ENCODE results near the gene LZTFL1. TPM values are rescaled to one million over a fixed set of nuclear protein-coding genes. Genes with fewer than 3 reads are reported as not detected.

LZTFL1 gene
- polyA plus RNA-seq, 1 experiment = 32.4 TPM

DNA sequence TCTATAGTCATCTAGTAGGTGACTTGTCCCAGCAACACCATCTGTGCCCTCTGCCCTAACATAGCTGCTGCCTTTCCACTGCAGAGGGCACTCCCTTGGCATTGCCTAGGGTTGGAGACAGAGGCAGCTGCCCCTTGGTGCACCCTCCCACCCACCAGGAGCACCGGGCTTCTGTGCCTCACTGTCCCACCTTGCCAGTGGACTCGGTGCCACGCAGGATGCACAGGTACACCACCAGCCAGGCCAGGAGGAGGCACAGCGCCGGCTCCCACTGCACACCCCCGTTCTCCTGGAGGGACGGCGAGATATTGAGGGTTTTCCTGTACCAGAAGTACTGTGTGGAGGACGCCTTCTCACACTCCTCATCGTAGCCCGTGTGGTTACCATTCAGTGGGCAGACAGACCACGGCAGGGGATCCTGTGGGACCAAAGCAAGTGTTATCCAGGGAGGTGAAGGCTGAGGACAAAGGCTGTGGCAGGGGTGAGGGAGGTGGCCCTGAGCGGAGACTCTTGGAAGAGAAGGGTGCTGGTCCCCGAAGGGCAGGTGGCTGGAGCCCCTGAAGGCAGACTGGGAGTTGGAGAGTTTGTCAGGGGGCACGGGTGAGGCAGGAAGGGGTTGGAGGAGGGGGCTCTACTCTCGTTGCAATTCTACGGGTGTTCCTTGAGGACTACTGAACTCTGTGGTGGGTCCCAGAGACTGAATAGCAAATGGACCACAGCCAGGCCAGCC is 66.2 kb downstream of the LZTFL1 start:
- H3K9me3 ChIP-seq (ENCODE audit: control insufficient read depth, insufficient read depth, low read length) = no peaks in the 10 kb centered on the region; the same call in 1 of the 2 replicates
- peaks cover 56% of the 10 kb centered on the region for H3K27me3 ChIP-seq (ENCODE audit: control insufficient read depth, insufficient read depth, low read length)
- ChIA-PET CTCF (no interaction called here), POLR2A (no interaction called here)
- H3K4me3 ChIP-seq (ENCODE audit: low read depth, low read length) = no peak overlapping the region
- no peak overlapping the region for H3K27ac ChIP-seq (ENCODE audit: low read depth, low read length)
- no peak for DNase-seq (ENCODE audit: low read depth, low spot score)
- TF ChIP-seq, protein P1, sequence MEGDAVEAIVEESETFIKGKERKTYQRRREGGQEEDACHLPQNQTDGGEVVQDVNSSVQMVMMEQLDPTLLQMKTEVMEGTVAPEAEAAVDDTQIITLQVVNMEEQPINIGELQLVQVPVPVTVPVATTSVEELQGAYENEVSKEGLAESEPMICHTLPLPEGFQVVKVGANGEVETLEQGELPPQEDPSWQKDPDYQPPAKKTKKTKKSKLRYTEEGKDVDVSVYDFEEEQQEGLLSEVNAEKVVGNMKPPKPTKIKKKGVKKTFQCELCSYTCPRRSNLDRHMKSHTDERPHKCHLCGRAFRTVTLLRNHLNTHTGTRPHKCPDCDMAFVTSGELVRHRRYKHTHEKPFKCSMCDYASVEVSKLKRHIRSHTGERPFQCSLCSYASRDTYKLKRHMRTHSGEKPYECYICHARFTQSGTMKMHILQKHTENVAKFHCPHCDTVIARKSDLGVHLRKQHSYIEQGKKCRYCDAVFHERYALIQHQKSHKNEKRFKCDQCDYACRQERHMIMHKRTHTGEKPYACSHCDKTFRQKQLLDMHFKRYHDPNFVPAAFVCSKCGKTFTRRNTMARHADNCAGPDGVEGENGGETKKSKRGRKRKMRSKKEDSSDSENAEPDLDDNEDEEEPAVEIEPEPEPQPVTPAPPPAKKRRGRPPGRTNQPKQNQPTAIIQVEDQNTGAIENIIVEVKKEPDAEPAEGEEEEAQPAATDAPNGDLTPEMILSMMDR (IDR thresholded peaks at IDR 0.05; ENCODE audit: low read depth, low read length) = no peak

DNA sequence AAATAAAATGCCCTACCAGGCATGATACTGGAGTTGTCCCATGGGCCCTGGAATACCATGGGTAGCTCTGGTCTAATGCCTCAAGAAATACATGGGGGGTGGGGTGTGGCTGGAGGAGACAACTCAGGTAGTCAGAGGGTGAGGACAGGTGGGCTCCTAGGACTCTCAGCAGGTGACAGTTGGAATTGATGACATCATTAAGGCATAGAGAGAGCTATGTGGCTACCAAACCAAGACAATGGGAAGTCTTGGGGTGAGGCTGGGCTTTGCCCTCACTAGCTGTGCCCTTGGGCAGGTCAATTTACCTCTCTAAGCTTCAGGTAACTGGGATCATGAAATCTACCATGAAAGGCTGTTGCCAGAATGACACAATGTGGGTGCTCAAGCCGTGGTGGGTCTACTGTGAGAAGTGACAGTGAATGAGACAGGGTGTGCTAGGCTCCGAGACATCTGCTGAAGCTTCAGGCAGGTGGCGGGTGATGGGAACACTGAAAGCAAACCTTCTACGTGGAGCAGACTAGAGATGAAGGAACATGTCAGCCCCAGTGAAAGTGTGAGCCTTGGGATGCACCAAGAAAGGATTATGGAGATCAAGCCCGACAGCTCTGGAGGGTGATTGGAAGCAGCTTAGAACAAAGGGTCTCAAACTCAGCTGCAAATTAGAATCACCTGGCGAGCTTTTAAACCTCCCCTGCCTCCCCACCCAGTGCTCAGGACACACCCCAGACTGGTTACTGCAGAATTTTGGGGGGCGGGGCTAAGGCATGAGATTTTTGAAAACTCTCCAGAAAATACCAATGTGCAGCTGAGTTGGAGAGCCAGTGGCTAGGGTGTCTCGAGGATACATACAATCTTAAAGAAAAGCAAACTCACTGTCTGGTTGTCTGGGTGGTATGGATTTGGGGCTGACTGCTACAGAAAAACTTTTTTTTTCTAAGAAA is 67.1 kb downstream of the LZTFL1 start:
- DNase-seq (ENCODE audit: low read depth, low spot score) = no peak
- ChIA-PET CTCF (interaction anchor here (1.4 kb wide), 1 partner anchor 304 kb away, joined by 4 read pairs; no protein-coding TSS in a partner anchor), POLR2A (no interaction called here)
- H3K27ac ChIP-seq (ENCODE audit: low read depth, low read length) = no peak overlapping the region
- peaks cover 59% of the 10 kb centered on the region for H3K27me3 ChIP-seq (ENCODE audit: control insufficient read depth, insufficient read depth, low read length)
- no peak overlapping the region for H3K4me3 ChIP-seq (ENCODE audit: low read depth, low read length)
- no peaks in the 10 kb centered on the region; the same call in 1 of the 2 replicates for H3K9me3 ChIP-seq (ENCODE audit: control insufficient read depth, insufficient read depth, low read length)
- TF ChIP-seq, protein P1 (IDR thresholded peaks at IDR 0.05; ENCODE audit: low read depth, low read length) = no peak

DNA sequence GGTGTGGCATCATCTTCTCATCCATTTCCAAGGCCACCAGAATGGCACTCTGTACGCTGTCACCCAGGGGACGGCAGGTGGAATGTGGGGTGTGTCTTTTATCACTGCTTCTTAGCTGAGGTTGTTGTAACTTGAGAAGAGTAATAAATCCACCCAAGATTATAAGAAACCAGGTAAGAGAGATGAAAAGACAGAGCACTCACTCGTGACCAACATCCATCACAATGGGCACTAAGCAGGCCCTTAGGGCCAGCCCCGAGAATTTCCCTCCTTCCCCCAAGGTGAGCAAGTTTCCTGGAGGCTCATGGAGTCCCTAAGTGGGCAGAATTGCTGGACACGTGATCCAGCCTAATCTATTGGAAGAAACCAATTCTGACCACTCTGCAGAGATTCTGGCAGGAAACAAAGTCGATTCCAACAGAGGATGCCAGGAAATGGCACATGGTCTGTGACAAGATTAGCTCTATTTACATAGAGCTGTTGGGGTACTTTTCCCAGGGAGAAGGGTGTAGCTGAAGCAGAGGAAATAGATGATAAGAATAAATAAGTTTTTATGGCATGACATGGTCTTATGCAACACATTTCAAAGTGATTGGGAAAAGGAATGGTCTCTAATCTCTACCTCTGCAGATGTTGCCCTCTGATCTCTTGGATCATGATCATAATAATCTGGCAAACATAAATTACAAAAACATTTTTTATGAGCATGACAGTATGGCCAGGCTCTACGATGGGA is 68.0 kb downstream of the LZTFL1 start:
- DNase-seq (ENCODE audit: low read depth, low spot score) = no peak

More for the DNA sequence above, 68.0 kb downstream of the LZTFL1 start:
- CTCF ChIA-PET = interaction anchor here (1.4 kb wide), 1 partner anchor 305 kb away, joined by 4 read pairs; no protein-coding TSS in a partner anchor
- Histone ChIP-seq H3K27me3 (ENCODE audit: control insufficient read depth, insufficient read depth, low read length) (peaks cover 57% of the 10 kb centered on the region), H3K4me3 (ENCODE audit: low read depth, low read length) (no peak overlapping the region), H3K9me3 (ENCODE audit: control insufficient read depth, insufficient read depth, low read length) (no peaks in the 10 kb centered on the region; the same call in 1 of the 2 replicates), H3K27ac (ENCODE audit: low read depth, low read length) (no peak overlapping the region)
- POLR2A ChIA-PET = no interaction called here
- TF ChIP-seq, protein P1 (IDR thresholded peaks at IDR 0.05; ENCODE audit: low read depth, low read length) = no peak

Other genes with a start within 250 kb of the LZTFL1 start
- gene LIMD1, start 247.4 kb downstream of the LZTFL1 start, polyA plus RNA-seq (2011; rRNA removed) = 20.7 and 24.3 TPM in 2 replicates
- 26.4 and 35.5 TPM in 2 replicates for gene SACM1L, start 152.7 kb downstream of the LZTFL1 start, polyA plus RNA-seq (2011; rRNA removed)
- not detected in 2 replicates for gene SLC6A20, start 45.6 kb downstream of the LZTFL1 start, polyA plus RNA-seq (2011; rRNA removed)
- gene CCR9, start 44.4 kb upstream of the LZTFL1 start, polyA plus RNA-seq (2011; rRNA removed) = not detected in 2 replicates
- not detected in 2 replicates for gene CXCR6, start 101.3 kb upstream of the LZTFL1 start, polyA plus RNA-seq (2011; rRNA removed)
- gene FYCO1, start 153.7 kb upstream of the LZTFL1 start, polyA plus RNA-seq (2011; rRNA removed) = 14.3 and 17.9 TPM in 2 replicates
- not detected in 2 replicates for gene XCR1, start 185.4 kb upstream of the LZTFL1 start, polyA plus RNA-seq (2011; rRNA removed)

Measured in AG04450 (cell line).